Smooth muscle cell (in vitro differentiated cells): Measurements from ENCODE around the gene ETV1. TPM values are rescaled to one million over a fixed set of nuclear protein-coding genes. Genes with fewer than 3 reads are reported as not detected.
A peak's percentile ranks its signal among the peaks of the same experiment; 100 is the strongest.

Source experiments
- DNase-seq: peaks from one replicate; lab custom pipeline; 2025; ENCODE audit not compliant: unreplicated experiment; lab: John Stamatoyannopoulos, UW
- H2AFZ ChIP-seq: fragments of 200-600 bp; sonication (generic); 2 replicates; pipeline ENCODE4 v1.6.0; 2016; ENCODE audit warnings: antibody characterized with exemption, low read depth, mild to moderate bottlenecking
- H3F3A ChIP-seq: fragments of 200-600 bp; sonication (generic); 2 replicates; pipeline ENCODE4 v1.6.0; 2017; ENCODE audit warnings: antibody characterized with exemption, low read depth
- H3K27ac ChIP-seq: fragments of 200-600 bp; sonication (generic); 2 replicates; pipeline ENCODE4 v1.5.1; 2016; ENCODE audit warnings: low read depth, mild to moderate bottlenecking
- H3K27me3 ChIP-seq: fragments of 200-600 bp; sonication (generic); 2 replicates; pipeline ENCODE4 v1.6.1; 2016; ENCODE audit warnings: low read depth, mild to moderate bottlenecking
- H3K36me3 ChIP-seq: fragments of 200-600 bp; sonication (generic); 2 replicates; pipeline ENCODE4 v1.5.1; 2016; ENCODE audit warnings: low read depth
- H3K4me1 ChIP-seq: fragments of 200-600 bp; sonication (generic); 2 replicates; pipeline ENCODE4 v1.5.1; 2016; ENCODE audit warnings: low read depth
- H3K4me2 ChIP-seq: fragments of 200-600 bp; sonication (generic); 2 replicates; pipeline ENCODE4 v1.6.0; 2016; ENCODE audit warnings: mild to moderate bottlenecking
- H3K4me3 ChIP-seq: fragments of 200-600 bp; sonication (generic); 2 replicates; pipeline ENCODE4 v1.5.1; 2016; ENCODE audit warnings: mild to moderate bottlenecking
- H3K79me2 ChIP-seq: fragments of 200-600 bp; sonication (generic); 2 replicates; pipeline ENCODE4 v1.6.0; 2016; ENCODE audit warnings: low read depth, mild to moderate bottlenecking
- H3K9ac ChIP-seq: fragments of 200-600 bp; sonication (generic); 2 replicates; pipeline ENCODE4 v1.6.0; 2016; ENCODE audit warnings: low read depth
- H3K9me3 ChIP-seq: fragments of 200-600 bp; sonication (generic); replicated peaks from 2 replicates; pipeline ENCODE4 v1.5.1; 2016; ENCODE audit warnings: low read depth
- H4K20me1 ChIP-seq: fragments of 200-600 bp; sonication (generic); 2 replicates; pipeline ENCODE4 v1.6.0; 2016; ENCODE audit warnings: low read depth
- WGBS: methylation state at CpG from one replicate; pipeline ENCODE4 v1.1.7; 2016; ENCODE audit warnings: low lambda C conversion rate; 5-methylcytosine and 5-hydroxymethylcytosine counted together
- polyA plus RNA-seq: library from polyadenylated mRNA; unstranded; fragments of >200 nt; fragmentation: Nextera tagmentation; extraction: Ambion mirVana; gene quantifications from 2 replicates; pipeline ENCODE4 v1.2.1, GENCODE V29; 2016
- total RNA-seq: library from RNA; depleted of rRNA; stranded (reverse); fragments of >200 nt; gene quantifications from 2 replicates; pipeline ENCODE4 v1.2.3, GENCODE V29; 2014
- TF ChIP-seq, protein P1 (sequence below): fragments of 200-600 bp; sonication (generic); IDR thresholded peaks from 2 replicates; pipeline ENCODE4 v1.5.1; 2017; ENCODE audit warnings: borderline replicate concordance, mild to moderate bottlenecking, antibody characterized with exemption; ENCODE audit not compliant: insufficient read depth, poor library complexity, severe bottlenecking

ETV1 gene
- total and polyA plus RNA-seq, 2 experiments from 2014 or later, result 24.3 to 27.8 TPM

DNA sequence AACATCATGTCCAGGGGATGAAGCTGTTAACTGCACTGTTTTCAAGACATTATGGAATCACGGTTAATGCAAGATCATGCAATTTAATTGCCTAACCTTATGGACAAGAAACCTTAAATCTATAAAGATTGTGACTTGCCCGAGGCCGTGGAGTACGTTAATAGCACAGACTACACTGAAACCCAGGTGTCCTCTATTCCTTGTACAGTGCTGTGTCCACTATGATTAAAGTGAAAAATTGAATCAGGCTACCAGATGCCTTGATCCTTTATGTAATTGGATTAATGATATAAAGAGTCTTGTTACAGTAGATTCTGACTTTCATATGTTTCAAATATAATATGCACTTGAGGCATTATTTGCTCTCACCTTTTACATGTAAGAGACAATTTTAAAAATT, 33.9 kb upstream of the ETV1 start:
- no peaks in the 10 kb centered on the region for H3K36me3 ChIP-seq
- TF ChIP-seq, protein P1, sequence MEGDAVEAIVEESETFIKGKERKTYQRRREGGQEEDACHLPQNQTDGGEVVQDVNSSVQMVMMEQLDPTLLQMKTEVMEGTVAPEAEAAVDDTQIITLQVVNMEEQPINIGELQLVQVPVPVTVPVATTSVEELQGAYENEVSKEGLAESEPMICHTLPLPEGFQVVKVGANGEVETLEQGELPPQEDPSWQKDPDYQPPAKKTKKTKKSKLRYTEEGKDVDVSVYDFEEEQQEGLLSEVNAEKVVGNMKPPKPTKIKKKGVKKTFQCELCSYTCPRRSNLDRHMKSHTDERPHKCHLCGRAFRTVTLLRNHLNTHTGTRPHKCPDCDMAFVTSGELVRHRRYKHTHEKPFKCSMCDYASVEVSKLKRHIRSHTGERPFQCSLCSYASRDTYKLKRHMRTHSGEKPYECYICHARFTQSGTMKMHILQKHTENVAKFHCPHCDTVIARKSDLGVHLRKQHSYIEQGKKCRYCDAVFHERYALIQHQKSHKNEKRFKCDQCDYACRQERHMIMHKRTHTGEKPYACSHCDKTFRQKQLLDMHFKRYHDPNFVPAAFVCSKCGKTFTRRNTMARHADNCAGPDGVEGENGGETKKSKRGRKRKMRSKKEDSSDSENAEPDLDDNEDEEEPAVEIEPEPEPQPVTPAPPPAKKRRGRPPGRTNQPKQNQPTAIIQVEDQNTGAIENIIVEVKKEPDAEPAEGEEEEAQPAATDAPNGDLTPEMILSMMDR, result no peak
- H3K4me1 ChIP-seq, result no peaks in the 10 kb centered on the region
- H3F3A ChIP-seq, result no peaks in the 10 kb centered on the region
- no peak overlapping the region for H3K4me2 ChIP-seq
- H3K4me3 ChIP-seq, result no peak overlapping the region
- no peak overlapping the region for H3K27ac ChIP-seq
- DNase-seq, result no peak
- no peaks in the 10 kb centered on the region for H3K27me3 ChIP-seq
- H3K79me2 ChIP-seq, result no peaks in the 10 kb centered on the region
- no peaks in the 10 kb centered on the region for H3K9me3 ChIP-seq
- no peaks in the 10 kb centered on the region for H4K20me1 ChIP-seq
- no peak overlapping the region for H3K9ac ChIP-seq
- WGBS, result 93% methylated on average over 4 of the region's 4 CpGs
- no peak overlapping the region for H2AFZ ChIP-seq

DNA sequence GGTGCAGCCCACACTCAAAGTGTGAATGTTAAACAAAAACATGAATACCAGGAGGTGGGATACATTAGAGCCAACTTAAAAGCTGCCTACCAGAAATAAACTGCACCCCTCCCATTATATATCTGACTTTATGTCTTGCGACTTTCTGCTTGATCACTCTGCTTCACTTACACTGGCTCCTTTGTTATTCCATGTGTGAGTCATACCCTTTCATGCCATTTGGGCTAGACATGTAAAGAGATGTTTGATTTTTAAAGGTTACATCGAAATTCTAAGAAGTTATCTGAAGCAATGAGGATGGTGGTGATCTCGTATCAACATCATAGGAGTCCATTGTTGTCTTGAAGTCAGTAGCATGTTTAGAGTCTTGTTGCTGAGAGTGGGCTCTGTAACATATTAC, 31.6 kb upstream of the ETV1 start:
- 40% methylated on average over 3 of the region's 3 CpGs for WGBS

GRCh38 chr7:14020339-14020900, 31.0 kb upstream of the ETV1 start:
- Histone ChIP-seq H3F3A (no peaks in the 10 kb centered on the region), H3K4me1 (no peaks in the 10 kb centered on the region), H3K9ac (no peak overlapping the region), H3K4me2 (no peak overlapping the region), H2AFZ (no peak overlapping the region), H3K4me3 (no peak overlapping the region), H3K9me3 (no peaks in the 10 kb centered on the region), H3K27ac (peak overlapping the region; percentile 19), H4K20me1 (no peaks in the 10 kb centered on the region), H3K36me3 (no peaks in the 10 kb centered on the region), H3K27me3 (no peaks in the 10 kb centered on the region), H3K79me2 (no peaks in the 10 kb centered on the region)
- WGBS, result 87% methylated on average over 2 of the region's 2 CpGs
- TF ChIP-seq, protein P1, result no peak
- no peak for DNase-seq

More for the DNA sequence above, 31.6 kb upstream of the ETV1 start:
- Histone ChIP-seq H3K27me3 (no peaks in the 10 kb centered on the region), H2AFZ (peak overlapping the region; percentile 20), H4K20me1 (no peaks in the 10 kb centered on the region), H3K79me2 (no peaks in the 10 kb centered on the region), H3K4me2 (no peak overlapping the region), H3K36me3 (no peaks in the 10 kb centered on the region), H3K9me3 (no peaks in the 10 kb centered on the region), H3K4me3 (no peak overlapping the region), H3K9ac (no peak overlapping the region), H3K27ac (peak overlapping the region; percentile 19), H3K4me1 (no peaks in the 10 kb centered on the region), H3F3A (no peaks in the 10 kb centered on the region)
- DNase-seq, result no peak
- TF ChIP-seq, protein P1, result no peak

- H2AFZ ChIP-seq, result no peak overlapping the region
- TF ChIP-seq, protein P1, result no peak
- no peak overlapping the region for H3K27ac ChIP-seq
- H3K4me3 ChIP-seq, result no peak overlapping the region
- no peak overlapping the region for H3K9ac ChIP-seq
- no peaks in the 10 kb centered on the region for H3K9me3 ChIP-seq
- H3K79me2 ChIP-seq, result no peaks in the 10 kb centered on the region
- no peak overlapping the region for H3K4me2 ChIP-seq
- 97% methylated on average over 5 of the region's 5 CpGs for WGBS
- no peaks in the 10 kb centered on the region for H4K20me1 ChIP-seq
- no peaks in the 10 kb centered on the region for H3K27me3 ChIP-seq
- no peaks in the 10 kb centered on the region for H3F3A ChIP-seq
- no peak for DNase-seq
- H3K36me3 ChIP-seq, result no peaks in the 10 kb centered on the region
- no peaks in the 10 kb centered on the region for H3K4me1 ChIP-seq
Measured at GRCh38 chr7:14018751-14019150, 29.3 kb upstream of the ETV1 start.
